PC-9 (cell line): Measurements from ENCODE around the gene CALHM2.

Experiments used
- CTCF ChIP-seq: fragments of 200-600 bp; sonication (generic); conservative IDR thresholded peaks from 2 replicates; pipeline ENCODE4 v1.6.1; 2017; ENCODE audit warnings: mixed run types, antibody characterized with exemption, mild to moderate bottlenecking, moderate library complexity
- EZH2 ChIP-seq: fragments of 200-600 bp; sonication (generic); IDR thresholded peaks from 2 replicates; pipeline ENCODE4 v1.8.0; 2017; ENCODE audit warnings: antibody characterized with exemption, low read depth

DNA sequence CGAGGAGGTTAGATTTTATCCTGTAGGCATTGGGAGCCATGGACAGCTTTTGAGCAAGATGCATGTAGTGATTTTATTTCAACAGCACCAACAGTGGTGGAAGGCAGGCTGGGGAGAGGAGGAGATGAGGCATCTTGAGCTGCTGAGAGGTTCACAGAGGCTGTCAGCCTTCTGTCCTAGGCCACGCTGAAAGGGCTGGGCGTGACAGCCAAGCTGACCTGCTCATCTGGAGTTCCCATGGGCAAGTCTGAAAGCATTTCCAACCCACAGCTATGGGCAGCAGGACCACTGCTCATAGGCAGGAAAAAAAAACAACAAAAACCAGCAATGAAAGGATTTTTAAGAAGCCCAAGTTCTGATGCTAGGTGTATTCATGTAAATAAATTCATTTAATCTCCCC, 49.0 kb upstream of the CALHM2 start:
- TF ChIP-seq EZH2 (no peak), CTCF (no peak)
